SK-N-SH treated with all-trans-retinoic acid at 6 μM for 48 hours (cell line): ENCODE measurements around the gene DLL4.

Experiments used
- ATAC-seq: fragments of 200-7000 bp; cut with Tn5 transposase; 3 replicates; pipeline ENCODE4 v1.9.1; 2020; ENCODE audit warnings: mild to moderate bottlenecking, moderate library complexity
- ARNTL ChIP-seq: fragments of 450-650 bp; formaldehyde crosslinking; IDR thresholded peaks from 2 replicates; pipeline ENCODE4 v1.5.0; 2020; ENCODE audit warnings: low read depth, mild to moderate bottlenecking, moderate library complexity, borderline replicate concordance
- BACH2 ChIP-seq: fragments of 250-450 bp; sonication (Bioruptor Pico); IDR thresholded peaks from 2 replicates; pipeline ENCODE4 v1.9.0; 2021; ENCODE audit warnings: mild to moderate bottlenecking, borderline replicate concordance
- CSDC2 ChIP-seq: fragments of 250-450 bp; sonication (Bioruptor Pico); IDR thresholded peaks from 2 replicates; pipeline ENCODE4 v1.5.0; 2020; ENCODE audit warnings: mild to moderate bottlenecking, moderate library complexity
- ESRRG ChIP-seq: fragments of 250-450 bp; sonication (Bioruptor Pico); IDR thresholded peaks from 2 replicates; pipeline ENCODE4 v1.6.1; 2021; ENCODE audit warnings: mild to moderate bottlenecking
- GLIS3 ChIP-seq: fragments of 250-450 bp; sonication (Bioruptor Pico); IDR thresholded peaks from 2 replicates; pipeline ENCODE4 v1.5.0; 2020; ENCODE audit warnings: mild to moderate bottlenecking, moderate library complexity
- ISL1 ChIP-seq: fragments of 250-450 bp; sonication (Bioruptor Pico); IDR thresholded peaks from 2 replicates; pipeline ENCODE4 v2.1.2; 2022; ENCODE audit warnings: mild to moderate bottlenecking, moderate library complexity
- RARB ChIP-seq: fragments of 250-450 bp; sonication (Bioruptor Pico); IDR thresholded peaks from 2 replicates; pipeline ENCODE4 v1.8.0; 2021; ENCODE audit warnings: mild to moderate bottlenecking, moderate library complexity
- SNAI2 ChIP-seq: fragments of 250-450 bp; sonication (Bioruptor Pico); IDR thresholded peaks from 2 replicates; pipeline ENCODE4 v1.5.0; 2020; ENCODE audit warnings: mild to moderate bottlenecking, moderate library complexity
- TCF4 ChIP-seq: fragments of 250-450 bp; sonication (Bioruptor Pico); IDR thresholded peaks from 2 replicates; pipeline ENCODE4 v1.8.0; 2021; ENCODE audit warnings: mild to moderate bottlenecking, moderate library complexity, borderline replicate concordance
- TOX ChIP-seq: fragments of 250-450 bp; sonication (Bioruptor Pico); IDR thresholded peaks from 2 replicates; pipeline ENCODE4 v1.8.0; 2021; ENCODE audit warnings: mild to moderate bottlenecking, moderate library complexity, borderline replicate concordance
- ZFP30 ChIP-seq: fragments of 450-650 bp; formaldehyde crosslinking; IDR thresholded peaks from 2 replicates; pipeline ENCODE4 v1.5.0; 2022; ENCODE audit warnings: mild to moderate bottlenecking, moderate library complexity
- ZNF70 ChIP-seq: fragments of 450-650 bp; formaldehyde crosslinking; IDR thresholded peaks from 2 replicates; pipeline ENCODE4 v1.5.0; 2020; ENCODE audit warnings: mild to moderate bottlenecking, moderate library complexity
- ZNF8 ChIP-seq: fragments of 450-650 bp; formaldehyde crosslinking; IDR thresholded peaks from 2 replicates; pipeline ENCODE4 v1.5.0; 2020; ENCODE audit warnings: mild to moderate bottlenecking, moderate library complexity
- TF ChIP-seq, protein P1 (sequence below): fragments of 250-450 bp; sonication (Bioruptor Pico); IDR thresholded peaks from 2 replicates; pipeline ENCODE4 v1.8.0; 2020; ENCODE audit warnings: mild to moderate bottlenecking, moderate library complexity, borderline replicate concordance
- TF ChIP-seq, protein P2 (sequence below): fragments of 250-450 bp; sonication (Bioruptor Pico); IDR thresholded peaks from 2 replicates; pipeline ENCODE4 v1.8.0; 2021; ENCODE audit warnings: low read depth, mild to moderate bottlenecking, moderate library complexity, borderline replicate concordance
- TF ChIP-seq, protein P3 (sequence below): fragments of 250-450 bp; sonication (Bioruptor Pico); IDR thresholded peaks from 2 replicates; pipeline ENCODE4 v1.5.0; 2020; ENCODE audit warnings: mild to moderate bottlenecking, moderate library complexity
- TF ChIP-seq, protein P4 (sequence below): fragments of 250-450 bp; sonication (Bioruptor Pico); IDR thresholded peaks from 2 replicates; pipeline ENCODE4 v1.5.1; 2021; ENCODE audit warnings: mild to moderate bottlenecking, moderate library complexity
- TF ChIP-seq, protein P5 (sequence below): fragments of 250-450 bp; sonication (Bioruptor Pico); IDR thresholded peaks from 2 replicates; pipeline ENCODE4 v1.5.1; 2020; ENCODE audit warnings: low read depth, mild to moderate bottlenecking, moderate library complexity

The DLL4 gene

DNA sequence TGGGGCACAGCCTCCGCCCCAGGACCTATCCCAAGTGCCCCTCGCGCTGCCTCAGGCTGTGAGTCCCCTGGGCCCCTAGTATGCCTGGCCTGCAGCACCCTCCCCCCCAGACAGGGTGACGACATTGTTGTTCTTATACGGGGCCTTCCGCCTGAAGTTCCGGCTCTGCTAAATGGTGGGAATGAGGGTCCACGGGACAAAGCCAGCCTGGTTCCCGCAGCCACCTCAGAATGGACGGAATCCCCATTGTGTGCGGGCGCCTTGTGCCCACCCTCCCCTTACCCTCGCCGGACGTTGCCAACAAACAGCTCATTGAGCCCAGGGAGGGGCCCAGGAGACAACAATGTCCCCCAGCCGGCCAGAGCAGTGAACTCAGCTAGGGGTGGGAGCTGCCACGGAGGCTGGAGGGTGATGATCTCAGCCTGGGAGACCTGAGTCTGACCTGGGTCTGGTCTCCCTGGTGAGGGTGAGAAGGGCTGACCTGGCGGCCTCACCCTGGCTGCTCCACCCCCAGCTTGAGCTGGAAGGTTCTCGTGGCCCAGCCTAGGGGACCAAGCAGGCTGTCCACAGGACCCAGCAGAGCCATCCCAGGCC, 10.2 kb upstream of the DLL4 start:
- TF ChIP-seq, protein P1, sequence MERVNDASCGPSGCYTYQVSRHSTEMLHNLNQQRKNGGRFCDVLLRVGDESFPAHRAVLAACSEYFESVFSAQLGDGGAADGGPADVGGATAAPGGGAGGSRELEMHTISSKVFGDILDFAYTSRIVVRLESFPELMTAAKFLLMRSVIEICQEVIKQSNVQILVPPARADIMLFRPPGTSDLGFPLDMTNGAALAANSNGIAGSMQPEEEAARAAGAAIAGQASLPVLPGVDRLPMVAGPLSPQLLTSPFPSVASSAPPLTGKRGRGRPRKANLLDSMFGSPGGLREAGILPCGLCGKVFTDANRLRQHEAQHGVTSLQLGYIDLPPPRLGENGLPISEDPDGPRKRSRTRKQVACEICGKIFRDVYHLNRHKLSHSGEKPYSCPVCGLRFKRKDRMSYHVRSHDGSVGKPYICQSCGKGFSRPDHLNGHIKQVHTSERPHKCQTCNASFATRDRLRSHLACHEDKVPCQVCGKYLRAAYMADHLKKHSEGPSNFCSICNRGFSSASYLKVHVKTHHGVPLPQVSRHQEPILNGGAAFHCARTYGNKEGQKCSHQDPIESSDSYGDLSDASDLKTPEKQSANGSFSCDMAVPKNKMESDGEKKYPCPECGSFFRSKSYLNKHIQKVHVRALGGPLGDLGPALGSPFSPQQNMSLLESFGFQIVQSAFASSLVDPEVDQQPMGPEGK (CRISPR knock-in tag), result no peak
- TF ChIP-seq ZNF8 (CRISPR knock-in tag) (no peak), ARNTL (CRISPR knock-in tag) (no peak)
- TF ChIP-seq, all 23 proteins: peak for 0
- no peak for ATAC-seq

DNA sequence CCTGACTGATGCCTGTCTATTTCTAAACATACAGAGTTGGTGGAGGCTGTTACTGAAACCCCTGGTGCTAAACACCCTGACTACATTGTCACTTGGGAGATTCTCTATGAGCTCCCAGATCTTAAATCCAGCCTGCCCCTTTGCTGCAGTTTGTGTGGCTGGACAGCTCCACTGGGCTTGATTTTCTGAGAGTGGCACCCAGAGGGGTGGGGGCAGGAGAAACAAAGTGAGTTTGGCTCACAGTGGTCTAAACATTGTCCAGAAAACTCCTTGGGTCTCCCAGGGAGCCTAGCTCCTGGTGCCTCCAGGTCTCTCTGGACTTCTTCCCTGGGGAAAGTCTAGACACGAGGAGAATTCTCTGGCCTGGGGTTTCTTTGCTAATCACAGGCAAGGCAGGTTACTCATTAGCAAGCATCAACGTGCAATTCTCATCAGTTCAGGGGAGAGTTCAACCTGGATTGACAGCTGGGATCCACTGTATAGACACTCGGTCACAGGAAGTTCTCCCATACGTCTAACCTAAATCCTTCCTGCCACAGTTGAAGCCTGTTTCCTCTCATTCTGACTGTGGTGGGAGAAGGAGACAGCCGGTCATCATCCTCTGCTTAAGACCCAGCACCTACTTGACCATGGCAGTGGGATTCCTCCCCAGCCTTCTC, 7.1 kb upstream of the DLL4 start:
- no peak for ATAC-seq
- TF ChIP-seq BACH2 (CRISPR knock-in tag) (no peak), ZNF70 (CRISPR knock-in tag) (no peak), ARNTL (CRISPR knock-in tag) (no peak), TOX (CRISPR knock-in tag) (no peak), GLIS3 (CRISPR knock-in tag) (no peak), SNAI2 (CRISPR knock-in tag) (no peak), RARB (no peak)
- TF ChIP-seq, protein P2, sequence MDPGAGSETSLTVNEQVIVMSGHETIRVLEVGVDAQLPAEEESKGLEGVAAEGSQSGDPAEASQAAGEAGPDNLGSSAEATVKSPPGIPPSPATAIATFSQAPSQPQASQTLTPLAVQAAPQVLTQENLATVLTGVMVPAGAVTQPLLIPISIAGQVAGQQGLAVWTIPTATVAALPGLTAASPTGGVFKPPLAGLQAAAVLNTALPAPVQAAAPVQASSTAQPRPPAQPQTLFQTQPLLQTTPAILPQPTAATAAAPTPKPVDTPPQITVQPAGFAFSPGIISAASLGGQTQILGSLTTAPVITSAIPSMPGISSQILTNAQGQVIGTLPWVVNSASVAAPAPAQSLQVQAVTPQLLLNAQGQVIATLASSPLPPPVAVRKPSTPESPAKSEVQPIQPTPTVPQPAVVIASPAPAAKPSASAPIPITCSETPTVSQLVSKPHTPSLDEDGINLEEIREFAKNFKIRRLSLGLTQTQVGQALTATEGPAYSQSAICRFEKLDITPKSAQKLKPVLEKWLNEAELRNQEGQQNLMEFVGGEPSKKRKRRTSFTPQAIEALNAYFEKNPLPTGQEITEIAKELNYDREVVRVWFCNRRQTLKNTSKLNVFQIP (CRISPR knock-in tag), result no peak
- TF ChIP-seq, protein P3, sequence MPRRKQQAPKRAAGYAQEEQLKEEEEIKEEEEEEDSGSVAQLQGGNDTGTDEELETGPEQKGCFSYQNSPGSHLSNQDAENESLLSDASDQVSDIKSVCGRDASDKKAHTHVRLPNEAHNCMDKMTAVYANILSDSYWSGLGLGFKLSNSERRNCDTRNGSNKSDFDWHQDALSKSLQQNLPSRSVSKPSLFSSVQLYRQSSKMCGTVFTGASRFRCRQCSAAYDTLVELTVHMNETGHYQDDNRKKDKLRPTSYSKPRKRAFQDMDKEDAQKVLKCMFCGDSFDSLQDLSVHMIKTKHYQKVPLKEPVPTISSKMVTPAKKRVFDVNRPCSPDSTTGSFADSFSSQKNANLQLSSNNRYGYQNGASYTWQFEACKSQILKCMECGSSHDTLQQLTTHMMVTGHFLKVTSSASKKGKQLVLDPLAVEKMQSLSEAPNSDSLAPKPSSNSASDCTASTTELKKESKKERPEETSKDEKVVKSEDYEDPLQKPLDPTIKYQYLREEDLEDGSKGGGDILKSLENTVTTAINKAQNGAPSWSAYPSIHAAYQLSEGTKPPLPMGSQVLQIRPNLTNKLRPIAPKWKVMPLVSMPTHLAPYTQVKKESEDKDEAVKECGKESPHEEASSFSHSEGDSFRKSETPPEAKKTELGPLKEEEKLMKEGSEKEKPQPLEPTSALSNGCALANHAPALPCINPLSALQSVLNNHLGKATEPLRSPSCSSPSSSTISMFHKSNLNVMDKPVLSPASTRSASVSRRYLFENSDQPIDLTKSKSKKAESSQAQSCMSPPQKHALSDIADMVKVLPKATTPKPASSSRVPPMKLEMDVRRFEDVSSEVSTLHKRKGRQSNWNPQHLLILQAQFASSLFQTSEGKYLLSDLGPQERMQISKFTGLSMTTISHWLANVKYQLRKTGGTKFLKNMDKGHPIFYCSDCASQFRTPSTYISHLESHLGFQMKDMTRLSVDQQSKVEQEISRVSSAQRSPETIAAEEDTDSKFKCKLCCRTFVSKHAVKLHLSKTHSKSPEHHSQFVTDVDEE (CRISPR knock-in tag), result no peak
- TF ChIP-seq, protein P4, sequence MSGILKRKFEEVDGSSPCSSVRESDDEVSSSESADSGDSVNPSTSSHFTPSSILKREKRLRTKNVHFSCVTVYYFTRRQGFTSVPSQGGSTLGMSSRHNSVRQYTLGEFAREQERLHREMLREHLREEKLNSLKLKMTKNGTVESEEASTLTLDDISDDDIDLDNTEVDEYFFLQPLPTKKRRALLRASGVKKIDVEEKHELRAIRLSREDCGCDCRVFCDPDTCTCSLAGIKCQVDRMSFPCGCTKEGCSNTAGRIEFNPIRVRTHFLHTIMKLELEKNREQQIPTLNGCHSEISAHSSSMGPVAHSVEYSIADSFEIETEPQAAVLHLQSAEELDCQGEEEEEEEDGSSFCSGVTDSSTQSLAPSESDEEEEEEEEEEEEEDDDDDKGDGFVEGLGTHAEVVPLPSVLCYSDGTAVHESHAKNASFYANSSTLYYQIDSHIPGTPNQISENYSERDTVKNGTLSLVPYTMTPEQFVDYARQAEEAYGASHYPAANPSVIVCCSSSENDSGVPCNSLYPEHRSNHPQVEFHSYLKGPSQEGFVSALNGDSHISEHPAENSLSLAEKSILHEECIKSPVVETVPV, result no peak
- TF ChIP-seq, protein P1 (CRISPR knock-in tag), result no peak

DNA sequence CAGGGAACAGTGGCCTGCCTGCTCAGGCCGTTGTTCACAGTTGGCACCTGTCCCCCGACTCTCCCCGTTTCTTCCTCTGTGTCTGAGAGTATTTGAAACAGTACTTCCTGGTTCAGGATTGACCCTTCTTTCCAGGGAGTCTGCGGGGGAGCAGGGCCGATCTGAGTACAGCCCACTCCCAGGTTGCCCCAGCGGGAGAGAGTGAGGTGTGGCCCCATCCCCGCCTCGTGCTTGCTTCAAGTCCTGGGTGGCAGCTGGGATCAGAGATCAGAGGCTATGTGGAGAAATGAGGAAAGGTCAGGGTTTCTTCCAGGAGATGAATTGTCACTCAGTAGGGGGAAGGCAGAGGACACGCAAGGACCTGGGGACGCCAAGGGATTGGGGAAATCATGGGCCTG, 6.5 kb upstream of the DLL4 start:
- no peak for ATAC-seq
- TF ChIP-seq CSDC2 (no peak), TOX (CRISPR knock-in tag) (no peak), SNAI2 (CRISPR knock-in tag) (no peak), TCF4 (CRISPR knock-in tag) (no peak), ARNTL (CRISPR knock-in tag) (no peak), ZFP30 (CRISPR knock-in tag) (no peak), GLIS3 (CRISPR knock-in tag) (no peak), ZNF70 (CRISPR knock-in tag) (no peak), ISL1 (no peak), ESRRG (CRISPR knock-in tag) (no peak)
- TF ChIP-seq, protein P5, sequence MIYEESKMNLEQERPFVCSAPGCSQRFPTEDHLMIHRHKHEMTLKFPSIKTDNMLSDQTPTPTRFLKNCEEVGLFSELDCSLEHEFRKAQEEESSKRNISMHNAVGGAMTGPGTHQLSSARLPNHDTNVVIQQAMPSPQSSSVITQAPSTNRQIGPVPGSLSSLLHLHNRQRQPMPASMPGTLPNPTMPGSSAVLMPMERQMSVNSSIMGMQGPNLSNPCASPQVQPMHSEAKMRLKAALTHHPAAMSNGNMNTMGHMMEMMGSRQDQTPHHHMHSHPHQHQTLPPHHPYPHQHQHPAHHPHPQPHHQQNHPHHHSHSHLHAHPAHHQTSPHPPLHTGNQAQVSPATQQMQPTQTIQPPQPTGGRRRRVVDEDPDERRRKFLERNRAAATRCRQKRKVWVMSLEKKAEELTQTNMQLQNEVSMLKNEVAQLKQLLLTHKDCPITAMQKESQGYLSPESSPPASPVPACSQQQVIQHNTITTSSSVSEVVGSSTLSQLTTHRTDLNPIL (CRISPR knock-in tag), result no peak
- TF ChIP-seq, protein P3 (CRISPR knock-in tag), result no peak
- TF ChIP-seq, protein P4, result no peak
